H9 (cell line): Measurements from ENCODE around the gene DELE1. TPM values are rescaled to one million over a fixed set of nuclear protein-coding genes. Genes with fewer than 3 reads are reported as not detected.

Experiments used
- DNase-seq: peaks from one replicate; pipeline ENCODE4 v3.0.0-alpha.2; 2017
- H2AFZ ChIP-seq: one replicate; pipeline ENCODE4 v1.6.1; 2013; ENCODE audit warnings: mild to moderate bottlenecking, low read length, control low read depth, moderate library complexity
- H2AK5ac ChIP-seq: 2 replicates; pipeline ENCODE4 v1.6.1; 2013; ENCODE audit warnings: low read length, control low read depth, mixed read lengths; ENCODE audit not compliant: insufficient read length
- H2BK120ac ChIP-seq: one replicate; pipeline ENCODE4 v1.6.1; 2013; ENCODE audit warnings: low read depth, mild to moderate bottlenecking, low read length, control low read depth, inconsistent platforms; ENCODE audit not compliant: poor library complexity, severe bottlenecking
- H2BK12ac ChIP-seq: 2 replicates; pipeline ENCODE4 v1.6.1; 2013; ENCODE audit warnings: low read length, control low read depth, mixed read lengths, low read depth; ENCODE audit not compliant: insufficient read length
- H2BK15ac ChIP-seq: 2 replicates; pipeline ENCODE4 v1.6.1; 2013; ENCODE audit warnings: low read depth, low read length, control low read depth
- H2BK20ac ChIP-seq: one replicate; pipeline ENCODE4 v1.6.1; 2013; ENCODE audit warnings: low read depth, mild to moderate bottlenecking, low read length, control low read depth, inconsistent platforms; ENCODE audit not compliant: poor library complexity, severe bottlenecking
- H2BK5ac ChIP-seq: 2 replicates; pipeline ENCODE4 v1.6.1; 2013; ENCODE audit warnings: low read length, control low read depth, mixed read lengths; ENCODE audit not compliant: insufficient read length
- H3K14ac ChIP-seq: 2 replicates; pipeline ENCODE4 v1.6.1; 2013; ENCODE audit warnings: low read length, control low read depth; ENCODE audit not compliant: insufficient read depth
- H3K18ac ChIP-seq: 2 replicates; pipeline ENCODE4 v1.6.1; 2013; ENCODE audit warnings: low read depth, mild to moderate bottlenecking, mixed read lengths, low read length, control low read depth; ENCODE audit not compliant: insufficient read length
- H3K23ac ChIP-seq: 2 replicates; pipeline ENCODE4 v1.6.1; 2013; ENCODE audit warnings: low read length, control low read depth, mixed read lengths, low read depth; ENCODE audit not compliant: insufficient read length
- H3K23me2 ChIP-seq: 2 replicates; pipeline ENCODE4 v1.6.1; 2013; ENCODE audit warnings: low read depth, mild to moderate bottlenecking, mixed read lengths, low read length, control low read depth; ENCODE audit not compliant: insufficient read length, poor library complexity, severe bottlenecking
- H3K27ac ChIP-seq: 2 replicates; pipeline ENCODE4 v1.5.1; 2013; ENCODE audit warnings: low read length, control low read depth, mixed read lengths, low read depth; ENCODE audit not compliant: insufficient read length
- H3K27me3 ChIP-seq: 2 replicates; pipeline ENCODE4 v1.6.1; 2013; ENCODE audit warnings: low read length, control low read depth, inconsistent platforms; ENCODE audit not compliant: insufficient read depth
- H3K4ac ChIP-seq: 2 replicates; pipeline ENCODE4 v1.6.1; 2013; ENCODE audit warnings: low read depth, mild to moderate bottlenecking, control low read depth, inconsistent platforms, low read length, moderate library complexity
- H3K4me1 ChIP-seq: 2 replicates; pipeline ENCODE4 v1.6.1; 2013; ENCODE audit warnings: low read length, control low read depth, inconsistent platforms; ENCODE audit not compliant: insufficient read depth
- H3K4me2 ChIP-seq: 2 replicates; pipeline ENCODE4 v1.6.1; 2013; ENCODE audit warnings: low read length, control low read depth, mixed read lengths; ENCODE audit not compliant: insufficient read length, insufficient read depth
- H3K56ac ChIP-seq: 2 replicates; pipeline ENCODE4 v1.6.1; 2013; ENCODE audit warnings: low read depth, mild to moderate bottlenecking, mixed read lengths, low read length, control low read depth; ENCODE audit not compliant: insufficient read length
- H3K79me1 ChIP-seq: 2 replicates; pipeline ENCODE4 v1.6.1; 2013; ENCODE audit warnings: low read depth, mild to moderate bottlenecking, moderate library complexity, low read length, control low read depth, inconsistent platforms; ENCODE audit not compliant: insufficient read depth, poor library complexity, severe bottlenecking
- H3K79me2 ChIP-seq: 2 replicates; pipeline ENCODE4 v1.6.1; 2013; ENCODE audit warnings: low read length, control low read depth, inconsistent platforms; ENCODE audit not compliant: insufficient read depth
- H3K9ac ChIP-seq: 2 replicates; pipeline ENCODE4 v1.6.1; 2013; ENCODE audit warnings: low read length, control low read depth, mixed read lengths; ENCODE audit not compliant: insufficient read length; ENCODE audit errors: extremely low read depth
- H3K9me3 ChIP-seq: one replicate; pipeline ENCODE4 v1.6.1; 2013; ENCODE audit warnings: low read depth, low read length, inconsistent platforms; ENCODE audit not compliant: control insufficient read depth
- H3T11ph ChIP-seq: one replicate; pipeline ENCODE4 v1.6.1; 2013; ENCODE audit warnings: mild to moderate bottlenecking, low read length, control low read depth, inconsistent platforms
- H4K20me1 ChIP-seq: one replicate; pipeline ENCODE4 v1.6.1; 2013; ENCODE audit not compliant: control insufficient read depth, insufficient read length, insufficient read depth
- H4K5ac ChIP-seq: 2 replicates; pipeline ENCODE4 v1.6.1; 2013; ENCODE audit warnings: low read depth, mild to moderate bottlenecking, mixed read lengths, low read length, control low read depth; ENCODE audit not compliant: insufficient read length
- H4K8ac ChIP-seq: replicated peaks from 2 replicates; pipeline ENCODE4 v1.6.1; 2013; ENCODE audit warnings: low read length, control low read depth, mixed read lengths, low read depth; ENCODE audit not compliant: insufficient read length
- H4K91ac ChIP-seq: 2 replicates; pipeline ENCODE4 v1.6.1; 2013; ENCODE audit warnings: low read depth, mild to moderate bottlenecking, moderate library complexity, mixed read lengths, low read length, control low read depth; ENCODE audit not compliant: insufficient read length
- H3K27ac Mint-ChIP-seq, 3 experiments: 2 replicates in 2 of 3; 3 replicates in 1 of 3; pipeline ENCODE4 v1.8.0; 2020 to 2021; ENCODE audit warnings: mixed read lengths in 3 of 3, mild to moderate bottlenecking in 1 of 3, moderate library complexity in 1 of 3
- H3K27me3 Mint-ChIP-seq: 2 replicates; pipeline ENCODE4 v1.8.0; 2021; ENCODE audit warnings: low read depth, mild to moderate bottlenecking, moderate library complexity, mixed read lengths
- H3K36me3 Mint-ChIP-seq, 3 experiments: 2 replicates in 2 of 3; 3 replicates in 1 of 3; pipeline ENCODE4 v1.8.0; 2020 to 2021; ENCODE audit warnings: low read depth in 3 of 3, mixed read lengths in 3 of 3; ENCODE audit not compliant: insufficient read depth in 1 of 3
- H3K4me1 Mint-ChIP-seq, 2 experiments: 2 replicates each; pipeline ENCODE4 v1.8.0; 2020; ENCODE audit warnings: mixed read lengths in 2 of 2
- H3K4me3 Mint-ChIP-seq, 2 experiments: 2 replicates in 1 of 2; 3 replicates in 1 of 2; pipeline ENCODE4 v1.8.0; 2020 to 2021; ENCODE audit warnings: mild to moderate bottlenecking in 2 of 2, mixed read lengths in 2 of 2, moderate library complexity in 1 of 2
- H3K9me3 Mint-ChIP-seq, 2 experiments: 2 replicates in 1 of 2; 3 replicates in 1 of 2; pipeline ENCODE4 v1.8.0; 2020; ENCODE audit warnings: mild to moderate bottlenecking in 2 of 2, mixed read lengths in 2 of 2, moderate library complexity in 1 of 2
- WGBS: extraction: QIAGEN DNeasy Blood & Tissue Kit; methylation state at CpG from one replicate; pipeline ENCODE4 v1.1.7; 2013; ENCODE audit warnings: missing lambda C conversion rate, low lambda C conversion rate, mixed read lengths; ENCODE audit not compliant: insufficient read length; ENCODE audit errors: extremely low coverage; 5-methylcytosine and 5-hydroxymethylcytosine counted together
- total RNA-seq: library from RNA; stranded (reverse); gene quantifications from 2 replicates; pipeline ENCODE4 v1.2.1, GENCODE V29; 2021
- TF ChIP-seq, protein P1 (sequence below): fragments of 200-600 bp; sonication (generic); conservative IDR thresholded peaks from 3 replicates; pipeline ENCODE4 v1.8.0; 2021; ENCODE audit warnings: antibody characterized with exemption, mild to moderate bottlenecking

Gene DELE1
- total RNA-seq, 1 experiment from 2014 or later, result 75.3 TPM

DNA sequence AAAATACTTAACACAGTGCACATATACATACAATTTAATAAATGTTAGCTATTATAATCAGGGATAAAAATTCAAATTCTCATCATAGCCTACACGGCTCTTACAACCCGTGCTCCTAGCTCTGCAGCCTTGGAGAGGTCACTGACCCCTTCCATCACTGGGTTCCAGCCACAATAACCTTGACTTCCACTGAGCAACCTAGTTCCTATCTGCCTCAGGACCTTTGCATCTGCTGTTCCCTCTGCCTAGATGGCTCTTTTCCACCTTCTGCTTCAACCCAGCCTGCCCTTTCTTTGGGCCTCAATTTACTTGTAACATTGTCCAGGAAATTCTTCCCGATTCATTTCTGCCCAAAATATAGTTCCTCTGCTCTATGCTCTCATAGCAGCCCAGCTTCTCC is 8.9 kb upstream of the DELE1 start:
- Mint-ChIP-seq H3K27ac (no peak overlapping the region), H3K27me3 (peaks cover 51% of the 10 kb centered on the region), H3K4me3 (peak overlapping the region; percentile 8 to 42; a peak in 3 of 5 replicates), H3K36me3 (no peaks in the 10 kb centered on the region), H3K4me1 (peaks cover 20 to 24% of the 10 kb centered on the region in 2 experiments), H3K9me3 (no peaks in the 10 kb centered on the region; a peak in 1 of 5 replicates)
- Histone ChIP-seq H3K4me1 (peaks cover 2% of the 10 kb centered on the region; the same call in 1 of the 2 replicates), H3K4ac (no peak overlapping the region), H2BK5ac (no peak overlapping the region), H3K27ac (no peak overlapping the region), H3K9me3 (no peaks in the 10 kb centered on the region), H3K23ac (no peak overlapping the region), H2BK20ac (no peak overlapping the region), H2AK5ac (no peak overlapping the region), H3K23me2 (peaks cover 4% of the 10 kb centered on the region), H3K79me2 (no peaks in the 10 kb centered on the region), H4K5ac (no peak overlapping the region), H4K8ac (no peak overlapping the region), H4K20me1 (no peaks in the 10 kb centered on the region), H3K14ac (no peak overlapping the region), H3K56ac (no peak overlapping the region), H4K91ac (no peak overlapping the region), H3K4me2 (no peak overlapping the region), H3K79me1 (no peaks in the 10 kb centered on the region), H3T11ph (no peak overlapping the region), H2BK15ac (no peak overlapping the region), H3K9ac (no peak overlapping the region), H3K27me3 (no peaks in the 10 kb centered on the region; the same call in 1 of the 2 replicates), H2BK12ac (no peak overlapping the region), H2AFZ (no peak overlapping the region), H2BK120ac (no peak overlapping the region), H3K18ac (no peak overlapping the region)
- TF ChIP-seq, protein P1, sequence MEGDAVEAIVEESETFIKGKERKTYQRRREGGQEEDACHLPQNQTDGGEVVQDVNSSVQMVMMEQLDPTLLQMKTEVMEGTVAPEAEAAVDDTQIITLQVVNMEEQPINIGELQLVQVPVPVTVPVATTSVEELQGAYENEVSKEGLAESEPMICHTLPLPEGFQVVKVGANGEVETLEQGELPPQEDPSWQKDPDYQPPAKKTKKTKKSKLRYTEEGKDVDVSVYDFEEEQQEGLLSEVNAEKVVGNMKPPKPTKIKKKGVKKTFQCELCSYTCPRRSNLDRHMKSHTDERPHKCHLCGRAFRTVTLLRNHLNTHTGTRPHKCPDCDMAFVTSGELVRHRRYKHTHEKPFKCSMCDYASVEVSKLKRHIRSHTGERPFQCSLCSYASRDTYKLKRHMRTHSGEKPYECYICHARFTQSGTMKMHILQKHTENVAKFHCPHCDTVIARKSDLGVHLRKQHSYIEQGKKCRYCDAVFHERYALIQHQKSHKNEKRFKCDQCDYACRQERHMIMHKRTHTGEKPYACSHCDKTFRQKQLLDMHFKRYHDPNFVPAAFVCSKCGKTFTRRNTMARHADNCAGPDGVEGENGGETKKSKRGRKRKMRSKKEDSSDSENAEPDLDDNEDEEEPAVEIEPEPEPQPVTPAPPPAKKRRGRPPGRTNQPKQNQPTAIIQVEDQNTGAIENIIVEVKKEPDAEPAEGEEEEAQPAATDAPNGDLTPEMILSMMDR, result no peak
- DNase-seq, result no peak
- no CpG with 5 or more reads among the region's 3 CpGs for WGBS
